Measurements from ENCODE around the gene TNFRSF14.

DNA sequence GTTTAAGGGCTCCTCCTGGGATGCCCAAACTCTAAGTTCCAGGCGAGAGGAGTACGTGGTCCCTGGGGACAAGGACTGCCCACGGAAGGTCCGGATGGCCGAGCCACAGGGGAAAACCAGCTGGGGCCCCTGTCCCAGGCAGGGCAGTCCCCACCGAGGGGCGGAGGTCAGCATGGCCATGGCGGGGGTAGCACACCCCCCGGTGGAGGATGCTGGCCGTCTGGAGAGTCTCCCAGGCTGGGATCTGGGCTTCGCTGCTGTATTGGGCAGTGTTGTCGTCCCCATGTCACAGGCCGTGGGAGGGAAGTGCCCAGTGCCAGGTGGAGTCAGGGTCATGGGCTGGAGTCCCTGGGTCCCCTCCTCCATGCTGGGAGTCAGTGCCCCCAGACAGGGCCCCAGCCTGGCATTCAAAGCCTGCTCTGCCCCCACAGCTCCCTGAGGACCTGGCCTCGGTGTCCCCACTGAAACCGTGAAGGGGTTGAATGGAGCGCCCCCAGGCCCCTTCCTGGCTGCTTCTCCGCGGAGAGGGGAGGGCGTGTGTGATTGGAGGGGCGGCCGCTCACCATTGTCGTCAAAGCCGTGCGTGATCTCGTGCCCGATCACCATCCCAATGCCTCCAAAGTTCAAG, 37.2 kb downstream of the TNFRSF14 start:
- TF ChIP-seq CTCF (IDR thresholded peaks at IDR 0.05), result no peak
- no peak for TF ChIP-seq POLR2AphosphoS5 (IDR thresholded peaks at IDR 0.05)

All from breast epithelium (tissue), 3 donors.